Astrocyte of the hippocampus (primary cell): ENCODE measurements around the gene VASN.

Source experiments
- DNase-seq: peaks from one replicate; pipeline ENCODE4 v3.0.0; 2011; ENCODE audit warnings: low read depth, low spot score

Gene VASN

GRCh38 chr16:4372578-4373355 is 1.1 kb downstream of the VASN start:
- DNase-seq = no peak

- DNase-seq = no peak
These were observed 1.8 kb downstream of the VASN start for GRCh38 chr16:4373356-4373908.

GRCh38 chr16:4373909-4374742 is 2.5 kb downstream of the VASN start:
- DNase-seq = peak; percentile 92

GRCh38 chr16:4375717-4376116 is 4.1 kb downstream of the VASN start:
- no peak for DNase-seq

GRCh38 chr16:4376126-4376892 is 4.7 kb downstream of the VASN start:
- DNase-seq = peak; percentile 96

- DNase-seq = no peak
These were observed 5.4 kb downstream of the VASN start for GRCh38 chr16:4376893-4377572.

GRCh38 chr16:4377573-4378154 is 6.0 kb downstream of the VASN start:
- no peak for DNase-seq

GRCh38 chr16:4378161-4378666 is 6.6 kb downstream of the VASN start:
- DNase-seq = no peak

- DNase-seq = no peak
These were observed 7.5 kb downstream of the VASN start for GRCh38 chr16:4378999-4379690.

- no peak for DNase-seq
These were observed 8.7 kb downstream of the VASN start for GRCh38 chr16:4380119-4381063.

GRCh38 chr16:4381072-4381934 is 9.7 kb downstream of the VASN start:
- no peak for DNase-seq

GRCh38 chr16:4381935-4382794 is 10.5 kb downstream of the VASN start:
- DNase-seq = no peak

- no peak for DNase-seq
These were observed 11.2 kb downstream of the VASN start for GRCh38 chr16:4382795-4383357.

- DNase-seq = no peak
These were observed 12.2 kb downstream of the VASN start for GRCh38 chr16:4383591-4384444.

GRCh38 chr16:4384509-4384942 is 12.9 kb downstream of the VASN start:
- DNase-seq = no peak
